ENCODE data around the gene SLC45A2.

DNA sequence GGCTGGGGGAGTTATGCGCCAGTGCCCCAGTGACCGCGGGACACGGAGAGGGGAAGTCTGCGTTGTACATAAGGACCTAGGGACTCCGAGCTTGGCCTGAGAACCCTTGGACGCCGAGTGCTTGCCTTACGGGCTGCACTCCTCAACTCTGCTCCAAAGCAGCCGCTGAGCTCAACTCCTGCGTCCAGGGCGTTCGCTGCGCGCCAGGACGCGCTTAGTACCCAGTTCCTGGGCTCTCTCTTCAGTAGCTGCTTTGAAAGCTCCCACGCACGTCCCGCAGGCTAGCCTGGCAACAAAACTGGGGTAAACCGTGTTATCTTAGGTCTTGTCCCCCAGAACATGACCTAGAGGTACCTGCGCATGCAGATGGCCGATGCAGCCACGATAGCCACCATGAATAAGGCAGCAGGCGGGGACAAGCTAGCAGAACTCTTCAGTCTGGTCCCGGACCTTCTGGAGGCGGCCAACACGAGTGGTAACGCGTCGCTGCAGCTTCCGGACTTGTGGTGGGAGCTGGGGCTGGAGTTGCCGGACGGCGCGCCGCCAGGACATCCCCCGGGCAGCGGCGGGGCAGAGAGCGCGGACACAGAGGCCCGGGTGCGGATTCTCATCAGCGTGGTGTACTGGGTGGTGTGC is 48.0 kb downstream of the SLC45A2 start, which contains the start of gene RXFP3:
- TF ChIP-seq EZH2 (IDR thresholded peaks at IDR 0.05; ENCODE audit: borderline replicate concordance, low read depth, low read length, severe bottlenecking) = no peak
- TF ChIP-seq, protein P1, sequence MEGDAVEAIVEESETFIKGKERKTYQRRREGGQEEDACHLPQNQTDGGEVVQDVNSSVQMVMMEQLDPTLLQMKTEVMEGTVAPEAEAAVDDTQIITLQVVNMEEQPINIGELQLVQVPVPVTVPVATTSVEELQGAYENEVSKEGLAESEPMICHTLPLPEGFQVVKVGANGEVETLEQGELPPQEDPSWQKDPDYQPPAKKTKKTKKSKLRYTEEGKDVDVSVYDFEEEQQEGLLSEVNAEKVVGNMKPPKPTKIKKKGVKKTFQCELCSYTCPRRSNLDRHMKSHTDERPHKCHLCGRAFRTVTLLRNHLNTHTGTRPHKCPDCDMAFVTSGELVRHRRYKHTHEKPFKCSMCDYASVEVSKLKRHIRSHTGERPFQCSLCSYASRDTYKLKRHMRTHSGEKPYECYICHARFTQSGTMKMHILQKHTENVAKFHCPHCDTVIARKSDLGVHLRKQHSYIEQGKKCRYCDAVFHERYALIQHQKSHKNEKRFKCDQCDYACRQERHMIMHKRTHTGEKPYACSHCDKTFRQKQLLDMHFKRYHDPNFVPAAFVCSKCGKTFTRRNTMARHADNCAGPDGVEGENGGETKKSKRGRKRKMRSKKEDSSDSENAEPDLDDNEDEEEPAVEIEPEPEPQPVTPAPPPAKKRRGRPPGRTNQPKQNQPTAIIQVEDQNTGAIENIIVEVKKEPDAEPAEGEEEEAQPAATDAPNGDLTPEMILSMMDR (IDR thresholded peaks at IDR 0.05; ENCODE audit: borderline replicate concordance, extremely low read depth, low read length, poor library complexity, severe bottlenecking) = no peak

All from DND-41 (cell line).